ENCODE measurements around the gene FAM227B.

The FAM227B gene

GRCh38 chr15:49286649-49287404 lies 333.8 kb downstream of the FAM227B start:
- DNase-seq, result no peak

- DNase-seq, result no peak
Observed at GRCh38 chr15:49282366-49282765, 338.3 kb downstream of the FAM227B start.

DNA sequence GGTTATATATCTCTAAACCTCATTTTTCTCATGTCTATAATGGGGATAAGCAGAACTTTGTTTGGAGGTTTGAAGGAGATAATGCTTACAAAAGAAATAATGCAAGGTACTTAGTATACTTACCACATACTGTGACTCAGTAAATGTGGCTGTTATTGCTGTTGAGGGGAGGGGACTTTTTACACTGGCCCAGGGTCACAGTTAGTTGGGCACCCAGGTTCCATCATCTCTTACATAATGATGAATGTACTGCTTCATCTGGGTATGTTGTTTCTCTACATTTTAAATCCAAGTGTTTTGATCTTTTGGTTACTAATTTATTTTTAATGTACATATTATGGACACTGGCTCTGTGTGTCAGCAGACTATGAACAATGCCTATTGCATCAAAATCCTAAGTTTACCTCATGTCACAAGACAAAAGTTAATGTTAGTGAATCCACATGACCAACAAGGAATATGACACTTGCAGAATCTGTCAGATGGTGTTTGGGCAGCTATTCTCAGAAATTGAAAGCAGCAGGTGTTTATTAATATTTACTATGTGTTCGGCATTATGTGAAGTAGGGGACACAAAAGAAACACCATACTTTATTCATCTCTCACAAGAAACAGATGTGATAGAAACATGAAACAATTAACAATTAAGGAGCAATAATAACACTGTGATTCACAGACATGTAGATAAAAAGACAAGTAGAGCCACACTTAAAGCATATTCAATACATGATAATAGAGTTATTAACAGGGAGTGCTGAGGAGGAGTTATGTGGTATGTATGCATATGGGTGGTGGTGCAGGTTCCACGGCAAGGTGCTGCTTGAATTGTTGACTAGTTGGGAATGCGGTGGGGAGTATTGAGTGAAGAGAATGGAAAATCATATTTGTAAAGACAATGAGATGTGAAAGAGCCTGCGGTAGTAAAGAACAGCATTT lies 340.8 kb downstream of the FAM227B start:
- DNase-seq, result no peak

GRCh38 chr15:49278751-49279150 lies 341.9 kb downstream of the FAM227B start:
- no peak for DNase-seq
